DOHH2 (cell line): ENCODE results near the gene ZSCAN30.
A peak's percentile ranks its signal among the peaks of the same experiment; 100 is the strongest.

Experiments used
- H3F3A ChIP-seq: fragments of 200-600 bp; sonication (generic), shearing (Covaris generic); 2 replicates; pipeline ENCODE4 v1.6.0; 2016; ENCODE audit warnings: antibody characterized with exemption, mild to moderate bottlenecking; ENCODE audit not compliant: control insufficient read depth, insufficient read depth
- H3K27ac ChIP-seq: fragments of 200-600 bp; sonication (generic); 2 replicates; pipeline ENCODE4 v1.5.1; 2014; ENCODE audit warnings: low read depth, mild to moderate bottlenecking, low read length, moderate library complexity
- H3K27me3 ChIP-seq: fragments of 200-600 bp; sonication (generic); 2 replicates; pipeline ENCODE4 v1.6.1; 2014; ENCODE audit warnings: mild to moderate bottlenecking, low read length, mixed read lengths; ENCODE audit not compliant: control insufficient read depth
- H3K36me3 ChIP-seq: fragments of 200-600 bp; sonication (generic); 2 replicates; pipeline ENCODE4 v1.6.1; 2014; ENCODE audit warnings: mild to moderate bottlenecking, low read length, moderate library complexity, mixed read lengths; ENCODE audit not compliant: control insufficient read depth
- H3K4me1 ChIP-seq: fragments of 200-600 bp; sonication (generic); 2 replicates; pipeline ENCODE4 v1.6.1; 2014; ENCODE audit warnings: mild to moderate bottlenecking, low read length, mixed read lengths; ENCODE audit not compliant: control insufficient read depth
- H3K4me2 ChIP-seq: fragments of 200-600 bp; sonication (generic); 2 replicates; pipeline ENCODE4 v1.6.0; 2014; ENCODE audit warnings: mild to moderate bottlenecking, low read length, moderate library complexity
- H3K4me3 ChIP-seq: fragments of 200-600 bp; sonication (generic); 2 replicates; pipeline ENCODE4 v1.5.1; 2014; ENCODE audit warnings: mild to moderate bottlenecking, low read length, mixed read lengths
- H3K79me2 ChIP-seq: fragments of 200-600 bp; sonication (generic); 2 replicates; pipeline ENCODE4 v1.6.1; 2014; ENCODE audit warnings: mild to moderate bottlenecking, low read length, mixed read lengths; ENCODE audit not compliant: control insufficient read depth
- H3K9me2 ChIP-seq: fragments of 200-600 bp; sonication (generic); replicated peaks from 2 replicates; pipeline ENCODE4 v1.6.1; 2014; ENCODE audit warnings: mild to moderate bottlenecking, low read length, mixed read lengths; ENCODE audit not compliant: control insufficient read depth
- H3K9me3 ChIP-seq: fragments of 200-600 bp; sonication (generic); 2 replicates; pipeline ENCODE4 v1.6.1; 2014; ENCODE audit warnings: antibody characterized with exemption, low read length, mixed read lengths; ENCODE audit not compliant: control insufficient read depth, insufficient read depth
- H4K20me1 ChIP-seq: fragments of 200-600 bp; sonication (generic); 2 replicates; pipeline ENCODE4 v1.6.0; 2014; ENCODE audit warnings: low read depth, mild to moderate bottlenecking, antibody characterized with exemption, low read length, moderate library complexity; ENCODE audit not compliant: control insufficient read depth, insufficient read depth
- CTCF ChIP-seq: fragments of 200-600 bp; sonication (generic); IDR thresholded peaks from one replicate; pipeline ENCODE4 v1.5.1; 2014; ENCODE audit warnings: antibody characterized with exemption, mild to moderate bottlenecking, low read depth, low read length; ENCODE audit not compliant: poor library complexity, severe bottlenecking
- EZH2phosphoT487 ChIP-seq: fragments of 200-600 bp; sonication (generic); IDR thresholded peaks from 2 replicates; pipeline ENCODE4 v1.6.1; 2017; ENCODE audit warnings: borderline replicate concordance, mild to moderate bottlenecking, antibody characterized with exemption, low read length, moderate library complexity, mixed read lengths

The ZSCAN30 gene

GRCh38 chr18:35271656-35272055, 18.4 kb downstream of the ZSCAN30 start:
- Histone ChIP-seq H3K79me2 (no peaks in the 10 kb centered on the region), H3K27ac (no peak overlapping the region)

GRCh38 chr18:35268821-35269220, 21.2 kb downstream of the ZSCAN30 start:
- Histone ChIP-seq H3K36me3 (peaks cover 7% of the 10 kb centered on the region; the same call in 1 of the 2 replicates), H3K9me3 (peaks cover 22% of the 10 kb centered on the region), H3K27ac (peak overlapping the region; percentile 27; the same call in 1 of the 2 replicates), H3F3A (no peaks in the 10 kb centered on the region), H3K9me2 (no peaks in the 10 kb centered on the region), H3K4me1 (peaks cover 15% of the 10 kb centered on the region), H4K20me1 (no peaks in the 10 kb centered on the region), H3K4me3 (no peak overlapping the region), H3K4me2 (peak overlapping the region; percentile 29), H3K79me2 (no peaks in the 10 kb centered on the region), H3K27me3 (no peaks in the 10 kb centered on the region)
- TF ChIP-seq CTCF (no peak), EZH2phosphoT487 (no peak)

More at GRCh38 chr18:35271656-35272055, 18.4 kb downstream of the ZSCAN30 start:
- peaks cover 22% of the 10 kb centered on the region for H3K9me3 ChIP-seq
- H3F3A ChIP-seq, result no peaks in the 10 kb centered on the region
- no peaks in the 10 kb centered on the region for H4K20me1 ChIP-seq
- H3K4me3 ChIP-seq, result no peak overlapping the region
- H3K9me2 ChIP-seq, result no peaks in the 10 kb centered on the region
- 0 out of 2 replicates have a peak, but pooled peaks cover 3% of the 10 kb centered on the region for H3K36me3 ChIP-seq
- TF ChIP-seq CTCF, result no peak
- no peak for TF ChIP-seq EZH2phosphoT487
- H3K4me2 ChIP-seq, result no peak overlapping the region
- no peaks in the 10 kb centered on the region for H3K27me3 ChIP-seq
- peaks cover 15% of the 10 kb centered on the region for H3K4me1 ChIP-seq

- no peaks in the 10 kb centered on the region for H3K27me3 ChIP-seq
- H3K9me3 ChIP-seq, result peaks cover 17% of the 10 kb centered on the region
- no peaks in the 10 kb centered on the region for H3K9me2 ChIP-seq
- no peaks in the 10 kb centered on the region for H4K20me1 ChIP-seq
- TF ChIP-seq EZH2phosphoT487, result no peak
- no peak for TF ChIP-seq CTCF
- peaks cover 8% of the 10 kb centered on the region for H3K36me3 ChIP-seq
- no peaks in the 10 kb centered on the region for H3K79me2 ChIP-seq
- no peak overlapping the region for H3K4me2 ChIP-seq
- no peak overlapping the region for H3K4me3 ChIP-seq
- H3F3A ChIP-seq, result no peaks in the 10 kb centered on the region
- H3K27ac ChIP-seq, result no peak overlapping the region
- H3K4me1 ChIP-seq, result peaks cover 15% of the 10 kb centered on the region
Observed at GRCh38 chr18:35267809-35268208, 22.2 kb downstream of the ZSCAN30 start.
